ENCODE measurements around the gene CCNI.
"Not testable (repeated sequence)": the region's sequence is repeated elsewhere in the genome, so short reads cannot be mapped to it uniquely, and the experiment has no call there.

The CCNI gene

GRCh38 chr4:77035153-77035552 is 40.6 kb downstream of the CCNI start:
- Mint-ChIP-seq H3K27ac (no peak overlapping the region), H3K4me3 (no peak overlapping the region), H3K27me3 (no peaks in the 10 kb centered on the region), H3K9me3 (no peaks in the 10 kb centered on the region), H3K4me1 (peaks cover 21% of the 10 kb centered on the region), H3K36me3 (peaks cover 14% of the 10 kb centered on the region)

GRCh38 chr4:77031544-77031943 is 44.2 kb downstream of the CCNI start:
- Mint-ChIP-seq H3K27me3 (no peaks in the 10 kb centered on the region), H3K36me3 (peaks cover 15% of the 10 kb centered on the region), H3K4me3 (peak overlapping the region; percentile 11), H3K4me1 (peaks cover 48% of the 10 kb centered on the region), H3K27ac (no peak overlapping the region), H3K9me3 (no peaks in the 10 kb centered on the region)

- H3K27ac Mint-ChIP-seq, H3K4me3 Mint-ChIP-seq, H3K27me3 Mint-ChIP-seq, H3K9me3 Mint-ChIP-seq: not testable (repeated sequence)
- Mint-ChIP-seq H3K36me3 (peaks cover 17% of the 10 kb centered on the region), H3K4me1 (peaks cover 61% of the 10 kb centered on the region)
Observed at GRCh38 chr4:77029757-77030156, 46.0 kb downstream of the CCNI start.

- Mint-ChIP-seq H3K4me3 (peak overlapping the region; percentile 41), H3K9me3 (no peaks in the 10 kb centered on the region), H3K27me3 (no peaks in the 10 kb centered on the region), H3K27ac (peak overlapping the region; percentile 96), H3K4me1 (peaks cover 61% of the 10 kb centered on the region), H3K36me3 (peaks cover 21% of the 10 kb centered on the region)
Observed at GRCh38 chr4:77028246-77028645, 47.5 kb downstream of the CCNI start.

GRCh38 chr4:77026322-77026704 is 49.5 kb downstream of the CCNI start:
- Mint-ChIP-seq H3K27ac (peak overlapping the region; percentile 85), H3K4me3 (peak overlapping the region; percentile 43), H3K27me3 (no peaks in the 10 kb centered on the region), H3K4me1 (peaks cover 49% of the 10 kb centered on the region), H3K9me3 (no peaks in the 10 kb centered on the region), H3K36me3 (peaks cover 21% of the 10 kb centered on the region)

GRCh38 chr4:77025643-77026321 is 50.0 kb downstream of the CCNI start:
- peaks cover 24% of the 10 kb centered on the region for H3K36me3 Mint-ChIP-seq
- H3K4me3 Mint-ChIP-seq, result peak overlapping the region; percentile 43
- H3K27me3 Mint-ChIP-seq, result no peaks in the 10 kb centered on the region
- H3K9me3 Mint-ChIP-seq, result no peaks in the 10 kb centered on the region
- peak overlapping the region; percentile 85 for H3K27ac Mint-ChIP-seq
- H3K4me1 Mint-ChIP-seq, result peaks cover 43% of the 10 kb centered on the region

GRCh38 chr4:77023920-77024319 is 51.9 kb downstream of the CCNI start:
- no peaks in the 10 kb centered on the region for H3K27me3 Mint-ChIP-seq
- H3K36me3 Mint-ChIP-seq, result peaks cover 27% of the 10 kb centered on the region
- H3K9me3 Mint-ChIP-seq, result no peaks in the 10 kb centered on the region
- no peak overlapping the region for H3K4me3 Mint-ChIP-seq
- no peak overlapping the region for H3K27ac Mint-ChIP-seq
- peaks cover 34% of the 10 kb centered on the region for H3K4me1 Mint-ChIP-seq

- no peaks in the 10 kb centered on the region for H3K27me3 Mint-ChIP-seq
- peaks cover 22% of the 10 kb centered on the region for H3K4me1 Mint-ChIP-seq
- no peak overlapping the region for H3K27ac Mint-ChIP-seq
- H3K9me3 Mint-ChIP-seq, result no peaks in the 10 kb centered on the region
- peaks cover 26% of the 10 kb centered on the region for H3K36me3 Mint-ChIP-seq
- no peak overlapping the region for H3K4me3 Mint-ChIP-seq
Observed at GRCh38 chr4:77022560-77023179, 53.1 kb downstream of the CCNI start.

GRCh38 chr4:77021614-77022089 is 54.1 kb downstream of the CCNI start:
- H3K9me3 Mint-ChIP-seq, result no peaks in the 10 kb centered on the region
- no peak overlapping the region for H3K27ac Mint-ChIP-seq
- no peaks in the 10 kb centered on the region for H3K27me3 Mint-ChIP-seq
- H3K4me3 Mint-ChIP-seq, result no peak overlapping the region
- H3K36me3 Mint-ChIP-seq, result peaks cover 25% of the 10 kb centered on the region
- H3K4me1 Mint-ChIP-seq, result peaks cover 14% of the 10 kb centered on the region

GRCh38 chr4:77020017-77020416 is 55.8 kb downstream of the CCNI start:
- Mint-ChIP-seq H3K9me3 (no peaks in the 10 kb centered on the region), H3K36me3 (peaks cover 22% of the 10 kb centered on the region), H3K4me1 (peaks cover 7% of the 10 kb centered on the region), H3K27me3 (no peaks in the 10 kb centered on the region), H3K4me3 (no peak overlapping the region), H3K27ac (no peak overlapping the region)

GRCh38 chr4:77015390-77015789 is 60.4 kb downstream of the CCNI start:
- peaks cover 13% of the 10 kb centered on the region for H3K36me3 Mint-ChIP-seq
- peaks cover 51% of the 10 kb centered on the region for H3K4me1 Mint-ChIP-seq
- H3K9me3 Mint-ChIP-seq, result no peaks in the 10 kb centered on the region
- no peaks in the 10 kb centered on the region for H3K27me3 Mint-ChIP-seq
- no peak overlapping the region for H3K4me3 Mint-ChIP-seq
- no peak overlapping the region for H3K27ac Mint-ChIP-seq

- Mint-ChIP-seq H3K36me3 (peaks cover 13% of the 10 kb centered on the region), H3K27ac (peak overlapping the region; percentile 31), H3K9me3 (no peaks in the 10 kb centered on the region), H3K27me3 (no peaks in the 10 kb centered on the region), H3K4me3 (peak overlapping the region; percentile 5), H3K4me1 (peaks cover 56% of the 10 kb centered on the region)
Observed at GRCh38 chr4:77014256-77014655, 61.5 kb downstream of the CCNI start.

GRCh38 chr4:77012726-77013125 is 63.1 kb downstream of the CCNI start:
- peaks cover 71% of the 10 kb centered on the region for H3K4me1 Mint-ChIP-seq
- peaks cover 9% of the 10 kb centered on the region for H3K36me3 Mint-ChIP-seq
- H3K27me3 Mint-ChIP-seq, result no peaks in the 10 kb centered on the region
- H3K4me3 Mint-ChIP-seq, result no peak overlapping the region
- H3K27ac Mint-ChIP-seq, result no peak overlapping the region
- H3K9me3 Mint-ChIP-seq, result no peaks in the 10 kb centered on the region

- no peaks in the 10 kb centered on the region for H3K27me3 Mint-ChIP-seq
- peaks cover 6% of the 10 kb centered on the region for H3K36me3 Mint-ChIP-seq
- no peaks in the 10 kb centered on the region for H3K9me3 Mint-ChIP-seq
Observed at GRCh38 chr4:77010841-77011354, 64.9 kb downstream of the CCNI start.

GRCh38 chr4:77009511-77010115 is 66.2 kb downstream of the CCNI start:
- H3K27me3 Mint-ChIP-seq, result no peaks in the 10 kb centered on the region
- H3K4me1 Mint-ChIP-seq, result peaks cover 79% of the 10 kb centered on the region

More at GRCh38 chr4:77010841-77011354, 64.9 kb downstream of the CCNI start:
- Mint-ChIP-seq H3K4me3 (no peak overlapping the region), H3K27ac (no peak overlapping the region), H3K4me1 (peaks cover 83% of the 10 kb centered on the region)

More at GRCh38 chr4:77009511-77010115, 66.2 kb downstream of the CCNI start:
- Mint-ChIP-seq H3K4me3 (no peak overlapping the region), H3K9me3 (no peaks in the 10 kb centered on the region), H3K27ac (peak overlapping the region; percentile 66), H3K36me3 (peaks cover 3% of the 10 kb centered on the region)

All from activated naive CD4-positive, alpha-beta T cell treated with anti-CD3 and anti-CD28 coated beads, Interleukin-2, amount 50 U/mL, for 24 hours (primary cell).